Stimulated activated CD4-positive, alpha-beta T cell treated with anti-CD3 and anti-CD28 coated beads, Interleukin-15, amount 100 ng/mL, for 1 hour (primary cell): Measurements from ENCODE around the gene WDR72.
"Not testable (repeated sequence)": the region's sequence is repeated elsewhere in the genome, so short reads cannot be mapped to it uniquely, and the experiment has no call there.

Source experiments
- DNase-seq, 2 donors: peaks; one replicate each; pipeline ENCODE4 v3.0.0-alpha.2; 2020; ENCODE audit warnings: low read depth in 1 of 2, low spot score in 1 of 2

Gene WDR72

GRCh38 chr15:53710906-53711305 is 48.6 kb downstream of the WDR72 start:
- DNase-seq = no peak

DNA sequence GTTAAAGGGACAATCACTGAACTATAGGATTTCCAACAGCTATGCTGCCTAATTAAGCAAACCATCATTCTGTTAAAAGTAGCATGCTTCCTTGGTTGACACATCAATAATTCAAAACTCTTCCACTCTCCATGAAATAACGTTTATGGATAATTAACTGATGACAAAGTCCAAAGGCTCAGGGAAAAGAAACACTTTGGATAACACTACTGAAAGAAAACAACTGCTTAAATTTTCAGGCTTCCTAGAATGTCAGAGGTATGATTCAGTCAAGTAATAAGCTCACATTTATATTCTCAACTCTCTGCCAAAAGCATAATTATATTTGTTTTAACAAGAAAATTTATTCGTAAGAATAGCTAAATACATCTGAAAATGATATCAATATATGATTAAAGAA is 49.6 kb downstream of the WDR72 start:
- DNase-seq = no peak

GRCh38 chr15:53695365-53695764 is 64.1 kb downstream of the WDR72 start:
- no peak for DNase-seq

- no peak for DNase-seq
Observed at GRCh38 chr15:53694476-53694874, 65.0 kb downstream of the WDR72 start.

DNA sequence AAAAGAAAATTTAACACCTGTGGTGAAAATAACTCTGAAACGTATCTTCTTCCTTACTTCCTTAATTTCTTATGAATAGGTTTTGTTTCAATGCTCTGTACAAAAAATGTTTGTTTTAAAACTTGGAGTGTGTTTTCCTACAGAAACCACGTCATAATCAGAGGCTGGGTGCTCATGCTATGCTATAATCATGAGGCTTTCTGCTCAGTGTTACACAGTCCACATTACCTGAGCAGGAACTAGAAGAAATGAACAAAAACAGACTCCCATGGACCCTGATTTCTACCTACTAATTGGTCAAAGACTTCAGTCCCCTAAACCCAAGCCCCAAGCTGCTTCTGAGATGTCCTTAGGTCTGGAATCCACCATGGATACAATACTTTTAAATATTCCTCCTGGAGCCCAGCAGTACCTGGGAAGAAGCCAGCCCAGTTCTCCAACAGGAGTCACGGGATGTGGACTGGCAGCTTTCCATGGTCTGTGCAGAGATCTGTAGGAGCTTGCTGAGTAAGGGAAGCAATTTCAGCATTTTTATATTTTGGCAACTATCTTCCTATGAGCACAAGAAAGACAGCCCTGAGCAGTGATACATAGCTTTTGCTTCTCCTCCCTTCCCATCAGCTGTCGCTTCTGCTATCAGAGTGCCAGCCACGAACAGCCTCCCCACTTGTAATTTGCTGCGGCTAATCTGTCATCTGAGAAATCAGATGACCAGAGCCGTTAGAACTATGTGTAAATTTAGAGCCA is 65.6 kb downstream of the WDR72 start:
- no peak for DNase-seq

DNA sequence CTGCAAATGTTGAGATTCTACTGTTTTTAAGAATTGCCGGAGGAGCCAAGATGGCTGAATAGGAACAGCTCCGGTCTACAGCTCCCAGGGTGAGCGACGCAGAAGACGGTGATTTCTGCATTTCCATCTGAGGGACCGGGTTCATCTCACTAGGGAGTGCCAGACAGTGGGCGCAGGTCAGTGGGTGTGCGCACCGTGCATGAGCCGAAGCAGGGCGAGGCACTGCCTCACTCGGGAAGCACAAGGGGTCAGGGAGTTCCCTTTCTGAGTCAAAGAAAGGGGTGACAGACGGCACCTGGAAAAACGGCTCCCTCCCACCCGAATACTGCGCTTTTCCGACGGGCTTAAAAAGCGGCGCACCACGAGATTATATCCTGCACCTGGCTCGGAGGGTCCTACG is 75.3 kb downstream of the WDR72 start:
- not testable (repeated sequence) for DNase-seq

DNA sequence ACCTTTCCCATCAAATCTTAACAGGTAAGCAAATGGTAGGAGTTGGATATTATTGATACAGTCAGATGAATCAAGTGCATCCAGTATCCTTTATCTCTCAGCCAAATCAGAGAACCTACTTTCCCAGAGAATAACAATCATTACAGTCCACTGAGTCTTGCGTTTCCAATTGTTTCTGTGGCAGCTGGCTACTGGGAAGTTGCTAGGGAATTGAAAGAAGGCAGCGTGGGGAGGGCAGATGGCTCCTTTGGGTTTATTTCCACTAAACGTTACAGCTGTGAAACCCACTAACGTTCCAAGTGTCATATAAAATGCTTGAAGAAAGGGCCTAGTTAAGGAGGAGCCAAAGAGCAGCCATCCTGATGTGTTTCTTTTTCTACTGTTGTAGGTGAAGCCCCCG is 78.4 kb downstream of the WDR72 start:
- no peak for DNase-seq

DNA sequence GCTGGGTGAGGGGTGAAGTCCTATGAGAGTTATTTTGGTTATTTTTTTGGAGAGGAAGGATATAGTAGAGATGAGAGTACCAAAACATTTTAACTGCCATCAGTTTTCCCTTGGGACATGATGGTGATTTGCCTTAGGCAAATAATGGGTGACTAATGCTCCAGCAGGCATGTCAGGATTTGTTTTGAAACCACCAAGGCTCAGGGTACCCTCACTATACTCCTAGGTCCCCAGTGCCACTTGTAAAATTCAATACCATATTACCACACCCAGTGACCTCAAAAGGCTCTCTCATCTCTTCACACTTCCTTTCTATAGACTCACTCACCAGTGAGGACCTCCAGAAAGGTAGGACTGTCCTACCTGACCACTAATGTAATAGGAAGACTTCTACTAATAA is 83.6 kb downstream of the WDR72 start:
- DNase-seq = no peak

GRCh38 chr15:53671545-53671944 is 87.9 kb downstream of the WDR72 start:
- no peak for DNase-seq

DNA sequence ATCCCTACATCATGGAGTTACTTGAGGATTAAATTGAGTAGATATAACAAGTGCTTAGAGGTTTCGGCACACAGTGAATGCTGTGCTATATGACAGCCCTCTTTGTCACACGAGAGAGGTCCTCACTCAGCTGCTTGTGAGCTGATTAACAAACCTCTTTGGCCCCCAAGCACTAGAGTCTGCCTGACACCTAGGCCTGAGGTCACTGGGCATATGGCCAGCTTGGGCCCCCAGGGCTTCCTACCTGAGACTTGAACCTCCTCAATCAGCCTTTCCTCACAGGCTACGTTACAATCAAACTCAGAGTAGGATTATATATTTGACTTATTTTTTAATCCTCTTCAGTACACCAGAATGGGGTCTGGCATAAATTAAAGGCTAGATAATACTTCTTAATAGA is 88.8 kb downstream of the WDR72 start:
- no peak for DNase-seq

DNA sequence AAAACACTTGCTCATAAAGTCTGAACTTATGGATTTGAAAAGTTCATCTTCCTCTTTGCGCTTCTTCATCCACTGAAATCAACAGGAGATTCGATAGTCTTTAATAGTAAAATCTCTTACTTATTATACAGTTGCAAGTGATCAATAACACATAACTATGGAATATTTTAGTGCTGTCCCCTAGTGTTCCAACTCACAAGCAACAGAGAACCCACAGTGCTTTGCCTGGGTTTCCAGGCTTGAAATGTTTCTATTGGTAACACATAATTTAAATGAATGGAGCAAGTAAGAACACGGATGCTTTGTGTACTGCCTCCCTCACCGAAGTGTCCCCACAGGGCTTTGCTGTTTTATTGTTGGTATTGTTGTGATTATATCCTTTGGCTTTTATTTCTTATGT is 93.5 kb downstream of the WDR72 start:
- DNase-seq = no peak

DNA sequence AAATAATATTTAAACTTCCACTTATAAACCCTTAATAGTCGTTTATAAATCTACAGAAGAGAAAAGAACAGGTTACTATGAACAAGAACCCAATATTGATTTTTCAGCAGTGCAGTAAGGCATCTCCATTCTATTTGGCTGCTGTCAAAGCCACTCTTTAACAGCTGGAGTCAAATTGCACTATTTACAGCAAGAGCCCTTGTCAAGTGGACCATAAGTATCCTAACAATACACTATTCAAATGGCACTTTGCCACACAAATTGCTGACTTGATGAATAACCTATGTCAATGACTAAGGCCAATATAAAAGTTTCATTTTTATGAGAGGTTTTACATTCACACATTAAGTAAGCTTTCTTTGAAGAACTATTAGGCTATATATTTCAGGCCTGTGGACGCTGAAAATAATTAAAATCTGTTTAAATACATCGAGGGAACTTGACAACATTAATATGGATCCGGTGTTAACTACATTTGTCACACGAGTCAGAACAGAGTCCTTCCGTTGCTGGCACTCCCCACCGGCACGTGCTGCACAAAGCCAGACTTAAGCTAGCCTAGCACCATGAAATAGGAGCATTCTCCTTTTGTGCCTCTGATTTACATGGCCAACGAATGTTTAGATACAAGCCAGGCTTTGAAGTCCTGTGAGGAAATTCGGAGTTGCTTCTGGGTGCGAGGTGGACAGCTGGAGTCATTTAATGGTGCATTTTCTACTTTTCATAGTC is 100.5 kb downstream of the WDR72 start:
- DNase-seq = no peak

- DNase-seq = no peak
Observed at GRCh38 chr15:53658255-53658654, 101.2 kb downstream of the WDR72 start.

GRCh38 chr15:53648934-53649333 is 110.5 kb downstream of the WDR72 start:
- no peak for DNase-seq

GRCh38 chr15:53644660-53645059 is 114.8 kb downstream of the WDR72 start:
- DNase-seq = no peak

GRCh38 chr15:53634517-53635106 is 124.9 kb downstream of the WDR72 start:
- no peak for DNase-seq

DNA sequence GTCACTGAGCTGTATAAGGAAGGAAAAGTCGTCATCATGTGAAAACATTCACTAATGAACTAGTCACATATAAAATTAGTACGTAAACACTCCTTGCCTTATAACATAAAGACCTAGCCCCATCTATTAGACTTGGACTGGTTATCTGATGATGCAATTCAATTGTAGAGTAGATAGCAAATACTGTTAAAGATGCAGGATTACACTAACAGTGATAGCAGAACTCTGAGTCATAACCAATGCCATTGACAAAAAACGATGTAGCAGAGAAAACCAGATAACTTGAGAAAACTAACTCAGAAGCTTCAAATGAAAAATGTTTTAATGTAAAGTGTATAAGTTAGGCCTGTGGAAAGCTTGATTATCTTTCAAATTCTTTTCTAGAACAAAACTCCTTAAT is 132.2 kb downstream of the WDR72 start:
- DNase-seq = no peak

- no peak for DNase-seq
Observed at GRCh38 chr15:53625962-53626845, 133.3 kb downstream of the WDR72 start.

- DNase-seq = no peak
Observed at GRCh38 chr15:53625260-53625659, 134.2 kb downstream of the WDR72 start.

- no peak for DNase-seq
Observed at GRCh38 chr15:53618461-53618860, 141.0 kb downstream of the WDR72 start.

DNA sequence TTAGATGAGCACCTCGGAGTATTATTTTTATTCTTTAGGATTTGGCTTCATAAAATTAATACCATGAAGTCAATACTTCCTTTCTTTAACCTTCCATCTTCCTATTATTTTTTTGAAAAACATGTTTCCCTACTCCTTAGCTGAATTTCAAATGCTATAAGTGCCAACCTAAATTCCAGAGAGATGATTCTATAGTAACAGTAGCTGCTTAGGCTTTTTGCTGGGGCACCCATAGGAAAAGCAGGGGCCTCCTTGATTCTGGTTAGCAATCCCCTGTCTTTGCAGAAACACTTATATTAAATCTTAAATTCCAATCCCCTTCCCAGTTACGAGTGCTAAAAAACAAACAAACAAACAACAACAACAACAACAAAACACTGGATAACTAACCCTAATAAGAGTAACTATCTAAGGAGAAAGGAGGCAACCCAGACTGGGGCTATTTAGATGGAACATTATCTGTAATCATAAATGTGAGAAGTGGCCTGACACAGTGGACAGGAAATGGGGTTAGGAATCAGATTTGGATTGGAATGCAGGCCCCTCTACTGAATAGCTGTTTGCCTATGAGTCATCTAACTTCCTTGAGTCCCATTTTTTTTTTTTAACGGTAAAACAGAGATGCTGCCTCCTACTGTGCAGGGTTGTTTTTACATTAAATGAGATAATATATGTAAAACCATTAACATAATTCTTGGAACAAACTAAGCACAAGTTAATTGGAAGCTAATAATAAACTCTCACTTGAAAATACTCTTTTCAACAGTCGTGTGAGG is 148.1 kb downstream of the WDR72 start:
- DNase-seq = no peak
